Measurements from ENCODE around the gene ERRFI1.
A peak's percentile ranks its signal among the peaks of the same experiment; 100 is the strongest.

ERRFI1 gene

GRCh38 chr1:8004113-8004802 lies 21.9 kb downstream of the ERRFI1 start:
- DNase-seq (ENCODE audit: low read depth, low spot score), result no peak

DNA sequence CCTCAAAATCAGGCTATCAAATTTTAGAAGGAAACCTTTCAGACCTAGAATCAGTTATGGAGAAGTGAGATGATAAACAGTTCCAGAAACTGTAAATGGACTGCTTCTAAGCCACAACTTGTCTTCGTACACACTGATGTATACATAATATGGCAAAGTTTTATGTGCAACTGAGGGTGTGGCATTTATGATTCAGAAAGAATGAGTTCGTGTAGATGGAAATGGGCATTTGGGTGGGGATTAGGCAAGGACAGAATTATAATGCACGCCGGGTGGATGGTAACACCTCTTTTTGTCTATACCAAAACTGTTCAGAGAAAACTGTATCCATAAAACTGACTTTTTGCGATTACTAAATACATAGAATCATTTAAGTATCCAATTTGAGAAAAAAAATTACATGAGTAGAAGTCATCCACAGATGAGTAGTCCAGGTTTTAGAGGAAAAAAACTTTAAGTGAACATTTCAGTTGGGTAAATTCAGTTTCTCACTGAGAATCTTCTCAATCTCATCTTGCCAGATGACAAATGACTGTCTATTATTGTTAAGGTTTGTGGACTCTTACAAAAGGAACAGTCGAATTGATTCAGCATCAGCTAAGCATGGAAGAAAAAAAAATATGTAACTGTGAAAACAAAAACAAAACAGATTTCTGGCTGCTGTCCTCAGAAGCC lies 22.5 kb downstream of the ERRFI1 start:
- DNase-seq (ENCODE audit: low read depth, low spot score), result no peak

DNA sequence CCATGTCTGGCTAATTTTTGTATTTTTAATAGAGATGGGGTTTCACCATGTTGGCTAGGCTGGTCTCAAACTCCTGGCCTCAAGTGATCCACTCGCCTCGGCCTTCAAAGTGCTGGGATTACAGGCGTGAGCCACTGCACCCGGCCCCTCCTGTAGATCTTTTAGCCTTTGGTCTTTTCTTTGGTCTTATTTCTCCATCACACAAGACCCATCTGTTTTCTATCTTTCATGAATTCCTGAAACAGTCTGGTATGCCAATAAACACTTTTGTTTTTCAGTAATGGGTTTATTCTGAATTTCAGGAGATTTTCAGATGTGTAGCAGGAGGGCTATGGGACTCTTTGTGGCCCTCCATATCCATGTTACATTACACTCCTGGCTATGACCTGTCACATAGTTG lies 23.2 kb downstream of the ERRFI1 start:
- DNase-seq (ENCODE audit: low read depth, low spot score), result no peak

GRCh38 chr1:8002329-8002910 lies 23.7 kb downstream of the ERRFI1 start:
- no peak for DNase-seq (ENCODE audit: low read depth, low spot score)

- DNase-seq (ENCODE audit: low read depth, low spot score), result no peak
Measured at GRCh38 chr1:7995437-7995836, 30.7 kb downstream of the ERRFI1 start.

GRCh38 chr1:7994827-7995226 lies 31.3 kb downstream of the ERRFI1 start:
- DNase-seq (ENCODE audit: low read depth, low spot score), result no peak

- no peak for DNase-seq (ENCODE audit: low read depth, low spot score)
Measured at GRCh38 chr1:7993593-7994479, 32.3 kb downstream of the ERRFI1 start.

DNA sequence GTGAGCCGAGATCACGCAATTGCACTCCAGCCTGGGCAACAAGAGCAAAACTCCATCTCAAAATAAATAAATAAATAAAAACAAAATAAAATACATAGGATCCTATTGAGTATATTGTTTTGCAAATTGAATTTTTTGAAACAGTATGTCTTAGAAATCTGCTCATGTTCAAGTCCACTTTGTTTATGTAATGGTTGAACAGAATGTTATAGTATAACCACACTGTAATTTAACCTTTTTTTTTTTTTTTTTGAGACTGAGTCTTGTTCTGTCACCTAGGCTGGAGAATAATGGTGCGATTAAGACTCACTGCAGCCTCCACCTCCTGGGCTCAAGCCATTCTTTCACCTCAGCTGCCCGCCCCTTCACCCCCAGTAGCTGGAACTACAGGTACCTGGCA lies 33.2 kb downstream of the ERRFI1 start:
- DNase-seq (ENCODE audit: low read depth, low spot score), result no peak

DNA sequence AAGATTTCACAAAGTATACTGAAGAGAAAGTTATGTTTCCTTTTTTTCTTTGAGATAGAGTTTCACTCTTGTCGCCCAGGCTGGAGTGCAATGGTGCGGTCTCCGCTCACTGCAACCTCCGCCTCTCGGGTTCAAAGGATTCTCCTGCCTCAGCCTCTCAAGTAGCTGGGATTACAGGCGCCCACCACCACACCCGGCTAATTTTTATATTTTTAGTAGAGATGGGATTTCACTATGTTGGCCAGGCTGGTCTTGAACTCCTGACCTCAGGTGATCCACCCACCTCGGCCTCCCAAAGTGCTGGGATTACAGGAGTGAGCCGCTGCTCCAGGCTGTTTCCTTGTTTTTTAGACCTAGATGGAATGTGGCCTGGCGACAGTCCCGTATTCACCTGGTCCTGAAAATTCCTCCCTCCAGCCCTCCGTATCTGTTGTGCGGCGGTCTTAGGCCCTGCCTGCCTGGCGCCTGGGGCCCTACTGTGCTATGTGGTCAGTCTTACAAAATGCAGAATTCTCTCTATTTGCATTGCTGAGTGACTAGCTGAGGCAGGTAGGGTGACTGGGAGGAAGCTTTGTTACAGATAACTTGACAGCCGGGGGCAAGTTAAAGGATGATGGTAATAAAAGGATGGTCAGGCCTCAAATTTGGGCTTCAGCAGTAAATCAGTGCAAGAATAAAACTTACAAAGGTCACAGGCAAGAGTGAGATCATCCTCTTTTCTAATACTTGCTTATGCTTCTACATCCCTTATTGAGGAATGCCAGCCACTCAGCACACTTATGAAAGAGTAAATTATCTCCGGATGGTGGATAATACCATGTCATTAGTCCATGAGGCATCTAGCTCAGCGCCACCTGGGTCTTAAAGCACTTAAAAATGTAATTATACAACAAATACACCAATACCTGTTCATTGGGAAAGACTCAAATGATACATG lies 34.3 kb downstream of the ERRFI1 start:
- DNase-seq (ENCODE audit: low read depth, low spot score), result peak; percentile 93

GRCh38 chr1:7989762-7990428 lies 36.2 kb downstream of the ERRFI1 start:
- no peak for DNase-seq (ENCODE audit: low read depth, low spot score)

DNA sequence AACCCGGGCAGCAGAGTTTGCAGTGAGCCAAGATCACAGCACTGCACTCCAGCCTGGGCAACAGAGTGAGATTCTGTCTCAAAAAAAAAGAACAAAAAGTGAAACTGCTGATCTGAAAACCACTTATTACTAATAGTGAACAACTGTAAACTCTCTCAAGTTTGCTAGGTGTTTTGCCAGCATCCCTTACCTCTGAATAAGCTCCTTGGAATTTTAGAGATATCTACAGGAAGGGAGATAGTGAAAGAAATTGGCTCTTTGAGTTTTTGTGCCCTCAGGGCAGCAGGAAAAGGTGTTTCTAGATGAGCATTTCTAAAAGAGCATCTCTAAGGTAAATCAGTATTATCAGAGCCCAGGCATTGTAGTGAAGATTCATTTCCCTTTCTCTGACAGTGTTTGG lies 37.5 kb downstream of the ERRFI1 start:
- DNase-seq (ENCODE audit: low read depth, low spot score), result no peak

DNA sequence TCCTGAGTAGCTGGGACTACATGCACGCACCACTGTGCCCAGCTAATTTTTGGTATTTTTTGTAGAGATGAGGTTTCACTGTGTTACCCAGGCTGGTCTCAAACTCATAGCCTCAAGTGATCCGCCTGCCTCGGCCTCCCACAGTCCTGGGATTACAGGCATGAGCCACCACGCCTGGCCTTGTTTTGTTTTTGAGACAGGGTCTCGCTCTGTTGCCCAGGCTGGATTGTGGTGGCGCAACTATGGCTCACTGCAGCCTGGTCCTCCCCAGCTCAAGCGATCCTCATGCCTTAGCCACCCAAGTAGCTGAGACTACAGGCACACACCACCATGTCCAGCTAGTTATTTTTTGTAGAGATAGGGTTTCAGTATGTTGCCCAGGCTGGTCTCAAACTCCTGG lies 38.6 kb downstream of the ERRFI1 start:
- DNase-seq (ENCODE audit: low read depth, low spot score), result no peak

GRCh38 chr1:7985851-7986612 lies 40.1 kb downstream of the ERRFI1 start:
- DNase-seq (ENCODE audit: low read depth, low spot score), result no peak

- no peak for DNase-seq (ENCODE audit: low read depth, low spot score)
Measured at GRCh38 chr1:7984811-7985210, 41.3 kb downstream of the ERRFI1 start.

DNA sequence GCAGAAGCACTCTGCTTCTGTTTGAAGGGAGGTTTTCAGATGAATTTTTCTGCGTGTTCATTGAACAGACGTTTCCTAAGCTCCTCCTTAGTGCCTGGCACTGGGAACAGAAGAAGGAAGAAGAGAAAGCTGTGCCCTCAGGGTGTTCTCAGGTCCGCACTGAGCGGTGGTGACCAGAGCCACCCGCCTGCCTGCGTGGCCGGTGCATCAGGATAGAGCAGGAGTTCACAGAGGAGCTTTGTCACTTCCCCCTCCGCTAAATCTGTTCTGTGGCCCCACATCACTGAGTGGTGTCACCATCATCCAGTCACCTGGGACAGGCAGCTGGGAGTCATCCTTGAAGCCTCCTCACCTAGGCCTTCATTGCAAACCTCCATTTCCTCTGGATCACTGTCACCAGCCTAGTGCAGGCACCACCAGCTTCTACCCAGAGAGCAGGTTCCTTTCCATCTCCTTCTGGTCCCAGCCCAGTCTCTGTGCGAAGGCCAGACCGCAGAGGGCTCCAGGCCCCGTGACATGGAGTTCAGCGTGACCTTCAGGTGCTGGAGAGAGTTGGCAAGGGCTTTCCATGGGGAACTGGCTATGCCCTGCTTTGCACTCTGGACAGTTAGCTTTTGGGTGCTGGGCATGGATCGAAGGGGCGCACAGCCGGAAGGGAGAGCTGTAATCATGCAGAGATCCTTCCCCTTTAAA lies 42.9 kb downstream of the ERRFI1 start:
- DNase-seq (ENCODE audit: low read depth, low spot score), result no peak

- no peak for DNase-seq (ENCODE audit: low read depth, low spot score)
Measured at GRCh38 chr1:7980984-7981383, 45.1 kb downstream of the ERRFI1 start.

- DNase-seq (ENCODE audit: low read depth, low spot score), result peak; percentile 71
Measured at GRCh38 chr1:7975212-7975865, 50.8 kb downstream of the ERRFI1 start.

DNA sequence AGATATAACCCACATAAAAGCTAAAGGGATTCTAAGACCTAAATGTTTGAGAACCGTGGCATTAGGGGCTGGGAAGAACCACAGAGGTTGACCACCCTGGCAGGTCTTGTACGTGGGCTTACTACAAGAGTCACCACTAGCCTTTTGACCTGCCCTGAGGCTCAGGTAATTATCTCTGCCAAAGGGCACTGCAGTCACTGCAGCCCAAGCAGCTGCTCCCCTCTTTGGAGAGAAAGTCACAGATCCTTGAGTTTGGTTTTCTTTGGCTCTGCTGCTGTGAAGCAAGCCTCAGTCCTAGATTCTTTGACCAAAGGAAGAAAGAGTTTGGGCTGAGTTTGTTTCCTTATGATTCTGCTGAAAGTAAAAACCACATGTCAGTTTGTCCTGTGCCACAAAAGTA lies 53.0 kb downstream of the ERRFI1 start:
- no peak for DNase-seq (ENCODE audit: low read depth, low spot score)

- DNase-seq (ENCODE audit: low read depth, low spot score), result no peak
Measured at GRCh38 chr1:7972285-7972684, 53.8 kb downstream of the ERRFI1 start.

All from iPS DF 19.7 (cell line).